ENCODE measurements around the gene TCF7L2. TPM values are rescaled to one million over a fixed set of nuclear protein-coding genes. Genes with fewer than 3 reads are reported as not detected.

Gene TCF7L2
- total and polyA plus RNA-seq, 9 of the 15 experiments (the other 6 are each of a cell fraction or from before 2014, with no cell fraction given), result 0.32 to 2.8 (median 0.92) TPM

GRCh38 chr10:113019096-113019495 lies 69.0 kb downstream of the TCF7L2 start:
- H3K4me2 ChIP-seq (ENCODE audit: insufficient read depth, low read length), result no peak overlapping the region
- POLR2A ChIA-PET, result no interaction called here
- no TSS peak for BruUV-seq (replicated peaks)
- CTCF ChIA-PET (ENCODE audit: low intra/inter-chr PET ratio), result no interaction called here
- H2AFZ ChIP-seq (ENCODE audit: low read depth, low read length), result no peak overlapping the region
- no peaks in the 10 kb centered on the region; a peak in 1 of 5 replicates for H3K4me1 ChIP-seq (replicated peaks in 1 of 2; ENCODE audit: control insufficient read depth in 2 of 2, insufficient read depth in 2 of 2, low read length in 2 of 2)
- FAIRE-seq (no peak), DNase-seq (ENCODE audit: extremely low read depth in 1 of 4, low spot score in 3 of 4) (no peak), ATAC-seq (no peak)
- peaks cover 0 to 14% of the 10 kb centered on the region in 2 experiments; a peak in 2 of 5 replicates for H3K27me3 ChIP-seq (ENCODE audit: control insufficient read depth in 2 of 2, insufficient read depth in 2 of 2, low read length in 2 of 2)
- 3% methylated on average over 7 of the region's 8 CpGs for WGBS (ENCODE audit: insufficient coverage, low coverage, missing lambda C conversion rate)
- H3K9ac ChIP-seq (ENCODE audit: insufficient read depth in 1 of 2, low read depth in 2 of 2, low read length in 2 of 2), result no peak overlapping the region
- in situ Hi-C loops (cut with MboI) (no loop called here), intact Hi-C loops (cut with micrococcal nuclease) (no loop called here)
- H4K20me1 ChIP-seq (replicated peaks; ENCODE audit: control insufficient read depth, insufficient read depth, low read length), result no peaks in the 10 kb centered on the region; the same call in 1 of the 2 replicates
- TF ChIP-seq ZNF644 (tag; IDR thresholded peaks at IDR 0.05; ENCODE audit: low read depth), result no peak
- H3K79me2 ChIP-seq (ENCODE audit: control insufficient read depth, insufficient read depth, low read length), result no peaks in the 10 kb centered on the region
- no peaks in the 10 kb centered on the region for H3K9me3 ChIP-seq (replicated peaks; ENCODE audit: control insufficient read depth, insufficient read depth, low read depth, low read length)
- no peaks in the 10 kb centered on the region for H3K9me1 ChIP-seq (ENCODE audit: control insufficient read depth, insufficient read depth, low read length)
- no peak overlapping the region for H3K4me3 ChIP-seq
- no peak overlapping the region for H3K27ac ChIP-seq (ENCODE audit: extremely low read depth, low read depth, low read length)
- H3K36me3 ChIP-seq (ENCODE audit: control insufficient read depth, insufficient read depth, low read length), result no peaks in the 10 kb centered on the region

DNA sequence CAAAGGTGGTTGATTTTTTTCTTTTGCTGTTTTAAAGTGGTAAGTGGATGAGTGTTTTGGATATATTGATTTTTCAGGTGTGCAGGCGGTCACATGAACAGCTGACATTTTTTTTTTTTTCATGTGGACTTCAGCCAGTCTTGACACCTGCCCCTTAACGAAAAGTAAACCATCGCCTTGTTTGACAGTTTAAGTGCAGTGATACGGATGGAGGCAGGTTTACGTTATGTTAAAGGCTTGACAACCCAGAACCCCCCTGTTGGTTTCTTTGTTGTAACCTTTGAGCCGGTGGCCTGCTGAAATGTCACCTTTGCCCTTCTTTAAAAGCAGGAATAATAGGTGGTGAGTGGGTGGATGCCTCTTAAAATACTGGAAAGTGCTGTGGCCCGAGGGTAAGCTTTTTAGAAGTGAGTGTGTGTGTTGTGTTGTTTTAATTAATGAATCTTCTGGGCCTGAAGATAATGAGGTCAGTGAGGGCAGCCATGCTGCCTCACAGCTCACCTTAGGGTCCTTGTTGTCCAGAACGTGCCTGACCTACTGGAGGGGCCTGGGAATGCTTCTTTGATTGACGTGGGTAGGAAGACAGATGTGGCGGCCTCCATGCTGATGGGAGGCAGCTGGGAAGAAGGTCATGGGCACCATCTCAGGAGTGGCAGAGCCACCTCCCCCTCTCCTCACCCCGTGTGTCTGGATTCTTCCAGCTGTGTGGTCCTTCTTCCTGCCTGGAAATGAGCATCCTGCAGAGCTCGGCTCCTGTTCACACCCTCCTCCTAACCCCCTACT lies 69.8 kb downstream of the TCF7L2 start:
- H3K4me1 ChIP-seq (replicated peaks in 1 of 2; ENCODE audit: control insufficient read depth in 2 of 2, insufficient read depth in 2 of 2, low read length in 2 of 2), result no peaks in the 10 kb centered on the region; a peak in 1 of 5 replicates
- FAIRE-seq, result no peak
- TF ChIP-seq ZZZ3 (IDR thresholded peaks at IDR 0.05), result no peak
- no peak for TF ChIP-seq EGR1 (conservative IDR thresholded peaks at IDR 0.05)
- TF ChIP-seq SNAPC5 (CRISPR knock-in tag; IDR thresholded peaks at IDR 0.05), result no peak
- no peak for TF ChIP-seq FOXO4 (CRISPR knock-in tag; IDR thresholded peaks at IDR 0.05)
- no peak for TF ChIP-seq ZBTB43 (CRISPR knock-in tag; IDR thresholded peaks at IDR 0.05)

More for the DNA sequence above, 69.8 kb downstream of the TCF7L2 start:
- no peak overlapping the region for H3K4me3 ChIP-seq
- H2AFZ ChIP-seq (ENCODE audit: low read depth, low read length), result no peak overlapping the region
- intact Hi-C loops (cut with micrococcal nuclease), result no loop called here
- H3K36me3 ChIP-seq (ENCODE audit: control insufficient read depth, insufficient read depth, low read length), result no peaks in the 10 kb centered on the region
- H4K20me1 ChIP-seq (replicated peaks; ENCODE audit: control insufficient read depth, insufficient read depth, low read length), result no peaks in the 10 kb centered on the region; the same call in 1 of the 2 replicates
- DNase-seq (ENCODE audit: extremely low read depth in 1 of 4, low spot score in 3 of 4) (no peak), ATAC-seq (no peak)
- 15% methylated on average over 11 of the region's 12 CpGs for WGBS (ENCODE audit: insufficient coverage, low coverage, missing lambda C conversion rate)
- ChIA-PET POLR2A (interaction anchor here (0.6 kb wide), 1 partner anchor 1979 kb away, joined by 3 read pairs; no protein-coding TSS in a partner anchor), CTCF (ENCODE audit: low intra/inter-chr PET ratio) (no interaction called here)
- H3K79me2 ChIP-seq (ENCODE audit: control insufficient read depth, insufficient read depth, low read length), result no peaks in the 10 kb centered on the region
- no TSS peak for BruUV-seq (replicated peaks)
- no peaks in the 10 kb centered on the region for H3K9me1 ChIP-seq (ENCODE audit: control insufficient read depth, insufficient read depth, low read length)
- H3K27ac ChIP-seq (ENCODE audit: extremely low read depth, low read depth, low read length), result no peak overlapping the region
- H3K27me3 ChIP-seq (ENCODE audit: control insufficient read depth in 2 of 2, insufficient read depth in 2 of 2, low read length in 2 of 2), result peaks cover 0 to 14% of the 10 kb centered on the region in 2 experiments; a peak in 2 of 5 replicates
- no peak overlapping the region for H3K9ac ChIP-seq (ENCODE audit: insufficient read depth in 1 of 2, low read depth in 2 of 2, low read length in 2 of 2)
- no peaks in the 10 kb centered on the region for H3K9me3 ChIP-seq (replicated peaks; ENCODE audit: control insufficient read depth, insufficient read depth, low read depth, low read length)
- in situ Hi-C loops (cut with MboI), result no loop called here
- no peak overlapping the region for H3K4me2 ChIP-seq (ENCODE audit: insufficient read depth, low read length)
